Common myeloid progenitor, CD34-positive (primary cell): ENCODE data around the gene SLC12A4.

Experiments
- CTCF ChIA-PET: fragments of 350-600 bp; sonication (Branson Sonifier 250); formaldehyde crosslinking; loops from one replicate; lab custom pipeline; 2021; ENCODE audit warnings: antibody characterized with exemption; lab: Charles Lee
- POLR2A ChIA-PET: fragments of 350-600 bp; sonication (Branson Sonifier 250); formaldehyde crosslinking; loops from one replicate; lab custom pipeline; 2021; ENCODE audit warnings: antibody characterized with exemption; lab: Charles Lee
- DNase-seq, 3 donors: peaks; one replicate each; pipeline versions ENCODE4 v3.0.0 to v3.0.0-alpha.2; 2013
- H3K27ac ChIP-seq, 2 experiments: 1 replicate in 1 of 2; 2 replicates in 1 of 2; pipeline ENCODE4 v1.7.0; 2013; ENCODE audit warnings: inconsistent platforms in 2 of 2, low read length in 2 of 2, mild to moderate bottlenecking in 2 of 2, low read depth in 1 of 2, moderate library complexity in 1 of 2; ENCODE audit not compliant: severe bottlenecking in 2 of 2, insufficient read depth in 1 of 2, poor library complexity in 1 of 2
- H3K27me3 ChIP-seq, 5 experiments: replicated peaks in 2 of 5; 1 replicate in 3 of 5; 2 replicates in 2 of 5; pipeline versions ENCODE4 v1.6.1 to v1.7.0; 2013; ENCODE audit warnings: low read length in 4 of 5, mild to moderate bottlenecking in 2 of 5, moderate library complexity in 2 of 5, inconsistent platforms in 1 of 5; ENCODE audit not compliant: insufficient read depth in 5 of 5, control insufficient read depth in 4 of 5
- H3K36me3 ChIP-seq, 4 experiments: 1 replicate in 2 of 4; 2 replicates in 2 of 4; pipeline versions ENCODE4 v1.6.1 to v1.7.0; 2013; ENCODE audit warnings: low read length in 3 of 4, control low read depth in 1 of 4, mild to moderate bottlenecking in 1 of 4; ENCODE audit not compliant: control insufficient read depth in 4 of 4, insufficient read depth in 4 of 4
- H3K4me1 ChIP-seq, 4 experiments: 1 replicate in 3 of 4; 2 replicates in 1 of 4; pipeline versions ENCODE4 v1.6.1 to v1.7.1; 2013; ENCODE audit warnings: low read length in 3 of 4, mild to moderate bottlenecking in 3 of 4, control low read depth in 1 of 4, inconsistent platforms in 1 of 4, moderate library complexity in 1 of 4; ENCODE audit not compliant: control insufficient read depth in 4 of 4, insufficient read depth in 4 of 4; ENCODE audit errors: control extremely low read depth in 1 of 4
- H3K4me3 ChIP-seq, 7 experiments: 1 replicate in 4 of 7; 2 replicates in 3 of 7; pipeline versions ENCODE4 v1.5.1 to v1.7.0; 2013; ENCODE audit warnings: mild to moderate bottlenecking in 7 of 7, low read length in 6 of 7, moderate library complexity in 6 of 7, inconsistent platforms in 2 of 7, low read depth in 2 of 7, control low read depth in 1 of 7; ENCODE audit not compliant: insufficient read depth in 4 of 7, control insufficient read depth in 1 of 7; ENCODE audit errors: extremely low read depth in 1 of 7
- H3K9me3 ChIP-seq, 5 experiments: 1 replicate in 4 of 5; 2 replicates in 1 of 5; pipeline versions ENCODE4 v1.6.1 to v1.7.1; 2013; ENCODE audit warnings: low read length in 4 of 5, mild to moderate bottlenecking in 2 of 5, inconsistent platforms in 1 of 5, low read depth in 1 of 5, moderate library complexity in 1 of 5; ENCODE audit not compliant: control insufficient read depth in 4 of 5, insufficient read depth in 2 of 5; ENCODE audit errors: control extremely low read depth in 1 of 5
- WGBS: methylation state at CpG from one replicate; pipeline ENCODE4 v1.1.5; 2013; ENCODE audit not compliant: insufficient coverage; 5-methylcytosine and 5-hydroxymethylcytosine counted together

The SLC12A4 gene

DNA sequence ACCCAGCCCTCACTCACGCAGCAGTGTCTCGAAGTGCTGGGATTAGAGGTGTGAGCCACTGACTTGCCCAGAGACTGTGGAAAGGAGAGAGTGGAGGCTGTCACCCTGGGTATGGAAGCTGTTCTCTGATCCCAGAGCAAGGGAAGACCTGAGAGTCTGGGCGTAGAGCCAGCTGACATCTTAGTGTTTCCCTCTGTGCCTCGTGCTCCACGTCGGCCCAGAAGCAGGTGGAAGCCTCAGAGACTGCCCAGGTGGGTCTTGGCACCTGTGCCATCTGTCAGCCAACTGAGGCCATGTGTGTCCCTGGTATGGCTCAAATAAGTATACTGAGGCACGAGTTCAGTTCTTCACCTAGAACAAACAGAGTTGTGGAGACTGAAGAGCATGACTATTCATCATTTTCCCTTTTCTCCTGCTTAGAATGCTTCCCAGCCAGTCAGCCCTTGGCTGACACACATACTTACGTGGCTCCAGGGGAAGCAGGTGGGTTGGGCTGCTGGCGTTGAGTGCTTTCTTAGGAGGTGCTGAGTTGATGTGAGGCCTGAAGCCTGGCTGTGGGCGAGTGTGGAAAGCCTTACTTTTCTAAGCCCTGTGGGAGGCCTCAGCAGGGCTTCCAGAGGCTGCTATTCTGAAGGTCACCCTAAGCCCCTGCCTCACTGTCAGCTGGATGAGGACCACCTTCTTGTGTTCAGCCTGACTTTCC is 44.9 kb downstream of the SLC12A4 start:
- Histone ChIP-seq H3K4me3 (no peak overlapping the region), H3K27ac (no peak overlapping the region), H3K36me3 (peaks cover 6 to 45% (median 25%) of the 10 kb centered on the region in 4 experiments), H3K4me1 (peaks cover 0 to 15% (median 3%) of the 10 kb centered on the region in 4 experiments), H3K9me3 (no peaks in the 10 kb centered on the region), H3K27me3 (no peaks in the 10 kb centered on the region)
- no peak for DNase-seq
- CTCF ChIA-PET = interaction anchor here (1.0 to 21.3 kb wide), 7 partner anchors 8 to 107 kb away, joined by 3 to 359 read pairs (median 4); partner anchors contain the start of genes CTRL, EDC4 and NRN1L
- WGBS = 93% methylated on average over 8 of the region's 10 CpGs
- POLR2A ChIA-PET = interaction anchor here (0.5 kb wide), 1 partner anchor 13 kb away, joined by 3 read pairs; no protein-coding TSS in a partner anchor

DNA sequence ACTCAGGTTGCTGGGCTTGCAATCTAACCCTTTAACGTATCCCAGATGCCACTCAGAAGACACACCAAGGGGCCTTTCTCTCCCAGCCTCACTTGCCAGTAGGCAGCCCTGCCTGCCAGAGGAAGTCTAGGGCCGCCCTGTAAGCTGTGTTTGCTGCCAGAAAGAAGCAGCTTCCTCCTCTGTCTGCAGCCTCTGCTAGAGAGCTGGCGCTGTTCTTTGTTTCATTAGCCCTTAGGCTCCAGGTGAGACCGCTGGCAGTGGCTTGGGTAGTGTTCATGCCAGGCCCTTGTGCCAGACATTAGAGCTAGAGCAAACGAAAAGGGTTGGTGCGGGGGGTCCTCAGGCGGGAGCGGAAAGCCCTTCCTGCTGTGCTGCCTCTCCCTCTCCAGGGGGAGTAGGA is 45.7 kb downstream of the SLC12A4 start:
- peak in 2 of 3 donors; percentile 18 to 33 for DNase-seq
- Histone ChIP-seq H3K9me3 (no peaks in the 10 kb centered on the region), H3K27ac (peak overlapping the region in 1 of 2 experiments; percentile 9), H3K36me3 (peaks cover 0 to 43% (median 25%) of the 10 kb centered on the region in 4 experiments), H3K4me3 (no peak overlapping the region), H3K27me3 (no peaks in the 10 kb centered on the region), H3K4me1 (peaks cover 0 to 15% (median 3%) of the 10 kb centered on the region in 4 experiments)
- ChIA-PET CTCF (interaction anchor here (1.0 to 21.3 kb wide), 8 partner anchors 9 to 106 kb away, joined by 3 to 359 read pairs (median 4); partner anchors contain the start of genes CTRL, EDC4 and NRN1L), POLR2A (no interaction called here)
- WGBS = 92% methylated on average over 8 of the region's 8 CpGs

DNA sequence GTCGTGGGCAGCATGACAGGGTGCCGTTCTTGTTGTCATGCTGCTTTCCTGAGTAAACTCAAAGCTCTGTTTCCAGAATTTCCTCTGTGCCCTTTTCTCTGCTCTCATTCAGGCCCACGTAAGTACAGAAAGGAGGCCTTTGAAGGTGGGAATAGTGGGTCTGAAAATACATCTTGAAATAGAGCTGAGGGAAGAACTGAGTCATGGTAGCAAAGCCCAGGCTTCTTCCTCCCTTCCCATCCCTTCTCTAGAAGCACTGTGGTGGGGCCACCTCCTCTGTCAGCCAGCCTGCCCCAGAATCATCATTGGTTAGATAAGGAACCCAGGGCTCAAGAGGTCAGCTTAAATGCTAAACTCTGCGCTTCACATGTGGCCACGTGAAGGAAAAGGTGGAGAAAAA is 46.2 kb downstream of the SLC12A4 start:
- WGBS = 76% methylated on average over 3 of the region's 5 CpGs
- Histone ChIP-seq H3K27ac (peak overlapping the region in 1 of 2 experiments; percentile 9), H3K9me3 (no peaks in the 10 kb centered on the region), H3K27me3 (no peaks in the 10 kb centered on the region), H3K36me3 (peaks cover 0 to 42% (median 24%) of the 10 kb centered on the region in 4 experiments), H3K4me3 (no peak overlapping the region), H3K4me1 (peaks cover 0 to 15% (median 3%) of the 10 kb centered on the region in 4 experiments)
- ChIA-PET POLR2A (no interaction called here), CTCF (interaction anchor here (1.0 to 21.3 kb wide), 8 partner anchors 12 to 250 kb away, joined by 3 to 359 read pairs (median 4); partner anchors contain the start of genes EDC4 and NRN1L)
- no peak for DNase-seq

DNA sequence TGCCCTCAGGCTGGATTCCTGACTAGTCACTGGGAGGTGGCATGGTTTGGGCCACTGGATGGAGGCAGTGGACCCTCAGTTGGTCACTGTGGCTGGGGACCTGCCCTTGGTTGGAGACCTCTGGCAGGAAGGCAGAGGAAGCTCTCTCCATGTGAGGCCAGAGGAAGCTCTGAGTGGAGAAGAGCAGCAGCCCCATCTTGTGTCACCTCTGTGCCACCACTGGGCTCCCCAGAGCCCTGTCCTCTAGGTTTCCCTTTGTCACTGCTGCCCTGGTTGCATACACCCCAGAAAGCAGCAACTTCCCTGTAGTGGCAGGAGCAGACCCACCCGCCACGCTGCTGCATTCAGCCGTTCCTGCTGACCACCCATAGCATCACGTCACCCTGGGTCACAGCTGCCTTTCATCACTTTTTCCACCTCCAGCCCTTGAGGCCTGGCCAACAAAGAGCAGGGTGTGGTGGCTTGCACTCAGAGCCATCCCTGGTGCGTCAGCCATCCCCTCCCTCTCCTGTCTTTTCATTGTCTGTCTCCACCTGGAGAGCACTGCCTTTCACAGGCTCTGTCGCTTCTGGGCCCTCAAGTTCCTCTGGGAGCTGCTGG is 48.7 kb downstream of the SLC12A4 start:
- H3K27me3 ChIP-seq = no peaks in the 10 kb centered on the region
- H3K4me1 ChIP-seq = peaks cover 0 to 15% (median 3%) of the 10 kb centered on the region in 4 experiments
- H3K27ac ChIP-seq = peak overlapping the region in 1 of 2 experiments; percentile 15
- H3K9me3 ChIP-seq = no peaks in the 10 kb centered on the region
- H3K36me3 ChIP-seq = peaks cover 8 to 51% (median 30%) of the 10 kb centered on the region in 4 experiments
- peak in 2 of 3 donors; percentile 36 to 39 for DNase-seq
- ChIA-PET POLR2A (no interaction called here), CTCF (interaction anchor here (1.1 to 21.3 kb wide), 5 partner anchors 16 to 82 kb away, joined by 3 to 359 read pairs (median 3); partner anchors contain the start of genes EDC4 and NRN1L)
- WGBS = 98% methylated on average over 5 of the region's 6 CpGs
- H3K4me3 ChIP-seq = no peak overlapping the region

DNA sequence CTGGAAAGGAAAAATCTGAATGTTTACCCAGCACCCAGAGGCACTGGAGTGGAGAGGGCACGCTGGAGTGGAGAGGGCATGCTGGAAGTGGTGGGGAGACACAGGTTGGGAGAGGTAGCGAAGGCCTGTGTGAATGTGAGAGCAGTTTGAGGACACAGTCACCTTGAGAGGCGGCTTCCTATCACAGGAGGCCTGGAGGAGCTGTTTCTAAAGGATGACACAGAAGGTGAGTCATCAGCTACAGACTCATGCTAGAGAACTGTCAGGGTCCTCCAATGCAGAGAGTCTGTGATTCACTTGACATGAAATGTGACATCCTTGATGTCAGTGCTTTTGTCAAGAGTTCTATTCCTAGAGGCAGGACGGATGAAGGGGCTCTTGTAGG is 50.6 kb downstream of the SLC12A4 start:
- no peak for DNase-seq
- CTCF ChIA-PET = interaction anchor here (0.7 to 21.3 kb wide), 4 partner anchors 8 to 246 kb away, joined by 3 to 359 read pairs (median 3); partner anchors contain the start of genes EDC4 and NRN1L
- Histone ChIP-seq H3K4me3 (no peak overlapping the region), H3K27ac (no peak overlapping the region), H3K36me3 (peaks cover 8 to 48% (median 26%) of the 10 kb centered on the region in 4 experiments), H3K4me1 (peaks cover 0 to 14% (median 3%) of the 10 kb centered on the region in 4 experiments), H3K27me3 (no peaks in the 10 kb centered on the region), H3K9me3 (no peaks in the 10 kb centered on the region)
- WGBS = 97% methylated on average over 3 of the region's 4 CpGs
- POLR2A ChIA-PET = no interaction called here

DNA sequence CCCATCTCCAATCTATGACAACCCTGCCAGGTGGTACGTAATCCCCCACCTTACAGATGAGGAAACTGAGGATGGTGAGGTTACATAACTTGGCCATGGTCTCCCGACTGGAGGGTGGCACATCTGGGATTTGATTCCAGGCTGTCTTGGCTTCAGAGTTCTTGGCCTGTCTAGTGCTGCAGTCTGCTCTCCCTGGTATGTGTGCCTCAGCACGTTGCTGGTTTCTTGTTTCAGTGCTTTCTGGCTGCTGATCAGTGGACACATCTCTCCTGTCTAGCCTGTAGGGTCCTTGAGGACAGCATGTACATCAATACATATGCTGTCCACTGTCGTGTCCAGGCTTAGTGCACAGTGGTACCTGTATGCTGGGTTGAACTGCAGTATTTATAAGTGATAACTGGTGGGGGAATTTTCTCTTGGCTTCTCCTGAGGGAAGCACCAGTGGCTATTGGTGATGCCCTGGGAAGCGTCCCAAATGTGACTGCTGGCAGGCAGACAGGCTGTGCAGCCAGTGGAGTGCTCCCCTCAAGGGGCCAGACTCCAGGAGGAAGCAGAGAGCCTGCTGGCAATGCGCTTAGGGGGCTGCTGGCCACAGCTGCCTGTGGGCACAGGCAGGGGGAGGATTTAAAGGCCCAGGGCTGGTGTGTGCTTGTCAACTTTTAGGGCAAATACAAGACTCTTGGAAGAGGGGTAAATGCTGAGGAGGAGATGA is 51.1 kb downstream of the SLC12A4 start:
- H3K36me3 ChIP-seq = peaks cover 8 to 49% (median 27%) of the 10 kb centered on the region in 4 experiments
- H3K4me3 ChIP-seq = no peak overlapping the region
- no peaks in the 10 kb centered on the region for H3K9me3 ChIP-seq
- CTCF ChIA-PET = interaction anchor here (1.0 to 22.4 kb wide), 7 partner anchors 9 to 34 kb away, joined by 3 to 359 read pairs (median 3); partner anchors contain the start of genes EDC4, NRN1L and PSKH1
- no peak for DNase-seq
- 78% methylated on average over 6 of the region's 6 CpGs for WGBS
- POLR2A ChIA-PET = no interaction called here
- H3K4me1 ChIP-seq = peaks cover 0 to 9% (median 3%) of the 10 kb centered on the region in 4 experiments
- no peak overlapping the region for H3K27ac ChIP-seq
- no peaks in the 10 kb centered on the region for H3K27me3 ChIP-seq
